NOMO-1 (cell line): ENCODE results near the gene GGT5.
"Not testable (repeated sequence)": the region's sequence is repeated elsewhere in the genome, so short reads cannot be mapped to it uniquely, and the experiment has no call there.

ENCODE experiments used
- DNase-seq, 2 experiments: peaks; one replicate each; lab custom pipeline; 2025; ENCODE audit not compliant: unreplicated experiment in 2 of 2; lab: John Stamatoyannopoulos, UW

The GGT5 gene

GRCh38 chr22:24206460-24207263, 38.2 kb downstream of the GGT5 start:
- peak; percentile 35 to 55 for DNase-seq

- DNase-seq: peak in 1 of 2 experiments; percentile 19
Observed at GRCh38 chr22:24205438-24206195, 39.3 kb downstream of the GGT5 start.

GRCh38 chr22:24203856-24204255, 41.0 kb downstream of the GGT5 start:
- DNase-seq: not testable (repeated sequence)

- DNase-seq: no peak
Observed at GRCh38 chr22:24201681-24202614, 42.9 kb downstream of the GGT5 start.

GRCh38 chr22:24200619-24201212, 44.2 kb downstream of the GGT5 start:
- no peak for DNase-seq

- no peak for DNase-seq
Observed at GRCh38 chr22:24198682-24199052, 46.2 kb downstream of the GGT5 start.

- DNase-seq: no peak
Observed at GRCh38 chr22:24191893-24192292, 53.0 kb downstream of the GGT5 start.

- DNase-seq: no peak
Observed at GRCh38 chr22:24191381-24191841, 53.5 kb downstream of the GGT5 start.

- no peak for DNase-seq
Observed at GRCh38 chr22:24190596-24191208, 54.2 kb downstream of the GGT5 start.

- DNase-seq: no peak
Observed at GRCh38 chr22:24190159-24190540, 54.7 kb downstream of the GGT5 start.

GRCh38 chr22:24189249-24190158, 55.4 kb downstream of the GGT5 start:
- peak; percentile 54 to 70 for DNase-seq

GRCh38 chr22:24188705-24189248, 56.1 kb downstream of the GGT5 start:
- DNase-seq: no peak

GRCh38 chr22:24187731-24188644, 56.9 kb downstream of the GGT5 start:
- no peak for DNase-seq

GRCh38 chr22:24186892-24187670, 57.8 kb downstream of the GGT5 start:
- no peak for DNase-seq

- no peak for DNase-seq
Observed at GRCh38 chr22:24186352-24186740, 58.5 kb downstream of the GGT5 start.

- DNase-seq: no peak
Observed at GRCh38 chr22:24185501-24186351, 59.2 kb downstream of the GGT5 start.
